ENCODE measurements around the gene EPHA4.

DNA sequence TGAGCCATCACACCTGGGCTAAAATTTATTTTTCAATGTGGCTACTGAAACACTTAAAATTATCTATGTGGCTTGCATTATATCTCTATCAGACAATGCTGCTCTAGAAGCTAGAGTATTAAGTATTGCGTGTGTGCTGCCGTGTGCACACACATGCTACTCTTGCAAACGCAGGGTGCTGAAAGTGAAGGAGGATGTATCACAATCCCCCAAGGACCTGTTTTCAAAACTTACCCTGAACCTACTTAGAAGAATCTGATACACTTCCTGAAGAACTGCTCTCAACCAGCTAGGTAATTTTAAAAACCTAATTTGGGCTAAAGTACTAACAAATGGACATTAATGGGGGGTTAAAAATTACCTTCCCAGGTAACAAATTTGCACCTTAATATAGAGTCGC, 66.5 kb downstream of the EPHA4 start:
- TF ChIP-seq GATA2 (IDR thresholded peaks at IDR 0.05; ENCODE audit: low read depth, low read length): no peak
- no peak for TF ChIP-seq GATA3 (IDR thresholded peaks at IDR 0.05; ENCODE audit: low read depth, low read length)
